Measurements from ENCODE around the gene CSNK1D.

CSNK1D gene

GRCh38 chr17:82226809-82227628 is 46.5 kb downstream of the CSNK1D start:
- DNase-seq, result no peak

GRCh38 chr17:82226146-82226808 is 47.2 kb downstream of the CSNK1D start:
- no peak for DNase-seq

- no peak for DNase-seq
Observed at GRCh38 chr17:82225368-82226029, 48.0 kb downstream of the CSNK1D start.

- no peak for DNase-seq
Observed at GRCh38 chr17:82224666-82225065, 48.8 kb downstream of the CSNK1D start.

GRCh38 chr17:82223517-82223916 is 50.0 kb downstream of the CSNK1D start:
- DNase-seq, result no peak

GRCh38 chr17:82222816-82223215 is 50.7 kb downstream of the CSNK1D start:
- no peak for DNase-seq

- no peak for DNase-seq
Observed at GRCh38 chr17:82221341-82221902, 52.1 kb downstream of the CSNK1D start.

- DNase-seq, result no peak
Observed at GRCh38 chr17:82219753-82220709, 53.5 kb downstream of the CSNK1D start.

- DNase-seq, result no peak
Observed at GRCh38 chr17:82219083-82219482, 54.4 kb downstream of the CSNK1D start.

- no peak for DNase-seq
Observed at GRCh38 chr17:82218349-82219075, 55.0 kb downstream of the CSNK1D start.

- peak; percentile 92 for DNase-seq
Observed at GRCh38 chr17:82217530-82218204, 55.8 kb downstream of the CSNK1D start.

GRCh38 chr17:82217120-82217529 is 56.4 kb downstream of the CSNK1D start:
- no peak for DNase-seq

- peak; percentile 75 for DNase-seq
Observed at GRCh38 chr17:82216301-82217119, 57.0 kb downstream of the CSNK1D start.

- DNase-seq, result no peak
Observed at GRCh38 chr17:82215972-82216300, 57.6 kb downstream of the CSNK1D start.

- no peak for DNase-seq
Observed at GRCh38 chr17:82215095-82215971, 58.2 kb downstream of the CSNK1D start.

GRCh38 chr17:82214012-82214628 is 59.4 kb downstream of the CSNK1D start:
- DNase-seq, result no peak

- DNase-seq, result peak; percentile 74
Observed at GRCh38 chr17:82213251-82214011, 60.1 kb downstream of the CSNK1D start.

Measured in fibroblast of upper back skin (primary cell).